Fibroblast of pulmonary artery (primary cell): ENCODE data around the gene POLN.

Experiments used
- DNase-seq: peaks from one replicate; pipeline ENCODE4 v3.0.0-alpha.2; 2010; ENCODE audit warnings: low read depth
- H3K4me3 ChIP-seq: replicated peaks from 2 replicates; pipeline ENCODE4 v1.5.1; 2011; ENCODE audit warnings: low read depth, mild to moderate bottlenecking, control low read depth, low read length, moderate library complexity
- TF ChIP-seq, protein P1 (sequence below): IDR thresholded peaks from 2 replicates; pipeline ENCODE4 v1.5.1; 2011; ENCODE audit warnings: mild to moderate bottlenecking, control low read depth, low read length, inconsistent platforms; ENCODE audit errors: missing control alignments

Gene POLN

DNA sequence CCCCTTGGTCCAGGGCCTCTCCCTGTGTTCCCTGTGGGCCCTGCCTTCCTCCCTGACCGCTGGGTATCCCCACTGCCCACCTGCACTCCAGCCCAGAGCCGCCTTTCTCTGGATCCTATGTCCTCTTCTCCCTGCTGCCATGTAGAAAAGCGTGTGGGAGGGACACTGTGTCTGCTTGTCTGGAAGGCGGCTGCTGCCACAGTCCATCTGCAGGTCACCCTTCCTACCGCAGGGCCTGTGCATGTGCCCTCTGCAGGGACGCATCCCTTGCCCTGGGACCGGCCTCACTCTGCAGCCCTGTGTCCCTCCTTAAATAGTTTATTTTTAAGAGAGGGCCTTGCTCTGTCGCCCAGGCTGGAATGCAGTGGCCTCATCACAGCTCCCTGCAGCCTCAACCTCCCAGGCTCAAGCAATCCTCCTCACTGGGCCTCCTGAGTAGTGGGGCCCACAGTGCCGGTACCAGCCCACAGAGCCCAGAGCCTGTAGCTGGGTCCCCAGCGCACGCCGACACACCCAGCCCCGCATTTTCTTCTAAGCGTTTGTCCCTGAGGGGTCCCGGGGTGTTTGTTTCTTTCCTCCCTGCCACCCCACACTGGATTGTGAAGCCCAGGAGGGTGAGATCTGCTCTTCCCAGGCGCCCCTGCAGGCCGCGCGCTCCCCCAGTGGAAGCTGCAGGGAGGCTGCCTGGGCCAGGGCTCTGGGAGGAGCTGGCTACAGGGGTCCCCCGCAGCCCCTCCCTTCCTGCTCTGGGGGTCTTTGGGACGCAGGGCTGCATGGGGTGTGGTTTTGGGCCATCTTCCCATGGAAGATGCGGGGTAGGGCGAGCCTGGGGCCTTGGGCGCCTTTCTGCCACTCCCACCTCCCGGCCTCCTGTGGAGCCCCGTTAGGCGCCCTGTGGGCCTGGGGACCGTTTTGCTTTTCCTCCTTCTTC lies 195.6 kb downstream of the POLN start:
- TF ChIP-seq, protein P1, sequence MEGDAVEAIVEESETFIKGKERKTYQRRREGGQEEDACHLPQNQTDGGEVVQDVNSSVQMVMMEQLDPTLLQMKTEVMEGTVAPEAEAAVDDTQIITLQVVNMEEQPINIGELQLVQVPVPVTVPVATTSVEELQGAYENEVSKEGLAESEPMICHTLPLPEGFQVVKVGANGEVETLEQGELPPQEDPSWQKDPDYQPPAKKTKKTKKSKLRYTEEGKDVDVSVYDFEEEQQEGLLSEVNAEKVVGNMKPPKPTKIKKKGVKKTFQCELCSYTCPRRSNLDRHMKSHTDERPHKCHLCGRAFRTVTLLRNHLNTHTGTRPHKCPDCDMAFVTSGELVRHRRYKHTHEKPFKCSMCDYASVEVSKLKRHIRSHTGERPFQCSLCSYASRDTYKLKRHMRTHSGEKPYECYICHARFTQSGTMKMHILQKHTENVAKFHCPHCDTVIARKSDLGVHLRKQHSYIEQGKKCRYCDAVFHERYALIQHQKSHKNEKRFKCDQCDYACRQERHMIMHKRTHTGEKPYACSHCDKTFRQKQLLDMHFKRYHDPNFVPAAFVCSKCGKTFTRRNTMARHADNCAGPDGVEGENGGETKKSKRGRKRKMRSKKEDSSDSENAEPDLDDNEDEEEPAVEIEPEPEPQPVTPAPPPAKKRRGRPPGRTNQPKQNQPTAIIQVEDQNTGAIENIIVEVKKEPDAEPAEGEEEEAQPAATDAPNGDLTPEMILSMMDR = peak; percentile 2
- no peak overlapping the region for H3K4me3 ChIP-seq
- DNase-seq = no peak

DNA sequence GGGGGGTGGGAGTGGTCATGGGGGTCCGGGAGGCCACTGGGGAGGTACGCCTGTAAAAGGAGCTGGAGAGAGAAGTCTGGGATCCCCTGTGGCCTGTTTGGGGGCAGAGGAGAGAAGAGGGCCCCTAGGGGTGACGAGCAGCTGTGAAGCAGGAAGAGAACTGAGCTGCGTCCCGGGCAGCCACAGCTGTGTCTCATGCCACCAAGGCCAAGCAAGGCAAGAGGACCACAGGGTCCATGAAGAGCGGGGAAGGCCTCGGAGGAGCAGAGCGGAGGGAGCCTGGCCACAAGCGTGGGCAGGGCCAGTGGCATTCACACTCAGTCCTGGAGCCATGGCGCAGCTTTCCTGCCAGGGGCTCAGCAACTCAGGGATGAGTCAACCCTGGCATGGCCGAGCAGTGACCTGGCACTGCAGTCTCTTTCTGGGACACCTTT lies 196.4 kb downstream of the POLN start:
- TF ChIP-seq, protein P1 = no peak
- DNase-seq = no peak
- H3K4me3 ChIP-seq = no peak overlapping the region

DNA sequence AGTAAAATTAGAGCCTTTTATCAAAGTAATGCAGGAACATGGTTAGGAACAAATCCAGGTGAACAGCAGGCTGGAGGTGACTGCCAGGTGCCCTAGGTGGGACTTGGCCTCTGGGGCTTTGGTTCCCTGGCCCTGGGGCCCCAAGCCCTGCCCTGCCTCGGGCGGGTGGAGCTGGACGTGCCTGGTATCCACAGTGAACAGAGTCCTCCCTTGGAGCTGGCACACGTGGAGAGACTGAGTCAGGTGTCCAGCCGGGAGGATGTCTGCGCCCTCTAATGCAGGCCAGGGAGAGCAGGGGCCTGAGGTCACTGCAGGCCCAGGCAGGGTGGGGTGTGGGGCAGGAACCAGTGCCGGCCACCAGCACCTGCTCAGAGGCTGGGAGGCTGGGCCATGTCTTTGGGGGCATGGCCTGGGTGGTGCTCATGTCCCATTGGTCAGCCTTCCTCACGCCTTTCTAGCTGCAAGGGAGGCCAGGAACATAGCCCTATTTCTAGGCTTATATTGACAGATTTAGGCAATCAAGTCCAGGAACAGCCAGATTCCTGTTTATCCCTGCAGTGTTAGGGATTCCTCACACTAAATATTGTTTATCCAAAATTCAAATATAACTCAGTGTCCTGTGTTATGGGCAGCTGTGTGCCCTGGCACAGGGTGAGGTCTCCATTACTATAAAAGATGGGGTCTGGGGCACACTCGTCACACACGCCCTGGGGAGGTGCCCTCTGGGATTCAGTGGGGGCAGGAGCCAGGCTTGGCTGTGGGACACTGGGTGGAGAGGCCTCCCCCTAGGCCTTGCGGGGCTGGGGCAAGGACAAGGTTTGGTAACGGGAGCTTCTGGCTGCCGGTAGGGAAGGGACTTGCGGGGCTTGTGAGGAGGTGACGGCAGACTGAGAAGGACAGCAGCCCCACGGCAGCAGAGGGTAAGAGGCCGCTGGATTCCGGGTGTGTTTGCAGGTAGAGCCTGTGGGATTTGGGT lies 197.1 kb downstream of the POLN start:
- TF ChIP-seq, protein P1 = no peak

DNA sequence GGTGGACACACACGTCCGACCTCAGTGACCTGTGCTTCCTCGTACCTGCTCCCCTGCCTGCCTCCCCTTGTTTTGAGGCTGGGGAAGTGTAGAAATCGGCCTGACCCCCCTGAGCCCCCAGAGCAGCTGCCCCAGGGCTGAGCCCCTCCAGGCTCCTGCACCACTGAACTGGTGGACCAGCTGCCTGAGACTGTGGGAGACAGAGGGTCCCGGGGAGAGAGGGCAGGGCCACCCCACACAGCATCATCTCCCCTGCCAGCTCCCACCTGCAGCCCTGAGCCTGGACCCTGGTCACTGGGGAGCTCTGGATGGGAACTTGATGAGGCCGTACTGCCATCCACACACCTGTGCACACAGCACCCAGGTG lies 197.8 kb downstream of the POLN start:
- DNase-seq = no peak
- TF ChIP-seq, protein P1 = no peak
- no peak overlapping the region for H3K4me3 ChIP-seq

More for the DNA sequence above, 197.1 kb downstream of the POLN start:
- H3K4me3 ChIP-seq = no peak overlapping the region
- DNase-seq = no peak

DNA sequence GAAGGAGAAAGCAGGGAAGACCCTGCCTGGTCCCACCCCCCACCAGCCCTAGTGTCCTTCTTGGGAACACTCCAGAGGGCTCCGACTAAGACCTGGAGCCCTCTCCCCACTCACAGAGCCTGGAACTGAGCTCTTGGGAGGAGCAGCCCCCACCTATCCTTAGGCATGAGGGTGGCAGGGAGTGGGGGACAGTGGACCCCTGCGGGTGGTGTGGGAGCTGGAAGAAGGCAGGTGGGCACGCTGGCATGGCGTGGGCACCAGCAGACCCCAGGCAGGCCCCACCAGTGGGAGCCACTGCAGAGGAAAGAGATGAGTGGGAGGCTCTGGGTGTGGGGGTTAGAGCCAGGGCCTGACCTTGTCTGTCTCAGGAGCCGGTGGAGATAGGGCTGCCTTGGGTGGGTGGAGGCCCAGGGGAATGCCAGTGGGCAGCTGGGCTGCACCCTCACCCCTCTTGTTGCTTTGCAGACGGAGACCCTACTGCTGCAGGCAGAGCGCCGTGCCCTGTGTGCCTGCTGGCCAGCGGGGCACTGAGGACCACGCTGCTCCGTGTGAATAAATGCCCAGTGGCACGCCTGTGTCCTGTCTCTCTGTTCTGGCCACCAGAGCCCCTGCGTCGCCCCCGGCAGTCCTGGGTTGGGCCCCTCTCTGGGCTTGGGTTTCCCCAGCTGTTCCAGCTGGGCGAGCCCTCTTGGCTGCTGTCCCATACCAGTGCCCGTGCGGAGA lies 198.4 kb downstream of the POLN start:
- no peak overlapping the region for H3K4me3 ChIP-seq
- DNase-seq = no peak
- TF ChIP-seq, protein P1 = no peak

DNA sequence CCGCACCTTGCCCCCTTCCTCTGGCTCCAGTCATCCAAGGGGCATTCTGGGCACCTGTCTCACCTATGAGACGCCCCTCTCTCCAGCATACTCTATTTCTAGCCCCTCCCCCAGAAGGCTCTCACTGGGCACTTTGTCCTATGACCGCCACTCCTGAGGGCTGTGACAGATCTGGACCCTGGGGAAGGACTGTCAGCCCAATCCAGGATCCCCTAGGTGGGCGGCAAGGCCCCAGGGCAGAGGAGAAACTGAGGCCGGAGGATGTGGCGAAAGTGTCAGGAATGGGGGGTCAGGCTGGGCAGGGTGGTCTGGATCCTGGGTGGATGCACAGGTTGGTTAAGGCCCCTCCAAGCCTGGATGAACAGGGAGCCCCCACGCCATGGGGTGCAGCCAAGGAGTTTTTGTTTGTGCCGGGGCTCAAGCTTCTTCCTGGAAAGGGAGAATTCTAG lies 198.9 kb downstream of the POLN start:
- TF ChIP-seq, protein P1 = no peak
- peak overlapping the region; percentile 77 for H3K4me3 ChIP-seq
- no peak for DNase-seq
